ENCODE data around the gene SMAP2. TPM values are rescaled to one million over a fixed set of nuclear protein-coding genes. Genes with fewer than 3 reads are reported as not detected.

SMAP2 gene
- polyA plus RNA-seq, 3 donors, result 302 to 382 (median 359) TPM

- WGBS (ENCODE audit: insufficient coverage), result no CpG with 5 or more reads among the region's 2 CpGs
- Histone ChIP-seq H3K9ac (ENCODE audit: insufficient read depth, low read length, poor library complexity, severe bottlenecking) (no peak overlapping the region), H4K20me1 (ENCODE audit: insufficient read depth, low read length) (no peaks in the 10 kb centered on the region), H3K4me1 (ENCODE audit: control insufficient read depth in 1 of 2, insufficient read depth in 2 of 2, low read length in 2 of 2) (peaks cover 59 to 76% of the 10 kb centered on the region in 2 donors), H3K4me3 (replicated peaks in 1 of 3; ENCODE audit: low read depth in 2 of 3, low read length in 3 of 3) (peak overlapping the region in 1 of 3 experiments; percentile 55), H3K27me3 (ENCODE audit: control insufficient read depth in 2 of 2, insufficient read depth in 2 of 2, low read length in 2 of 2) (no peaks in the 10 kb centered on the region), H3K9me3 (replicated peaks in 1 of 2; ENCODE audit: control insufficient read depth in 1 of 2, insufficient read depth in 1 of 2, low read length in 2 of 2) (no peaks in the 10 kb centered on the region), H2AFZ (ENCODE audit: insufficient read depth, low read depth, low read length, poor library complexity, severe bottlenecking) (no peak overlapping the region), H3K36me3 (replicated peaks in 1 of 2; ENCODE audit: control insufficient read depth in 1 of 2, insufficient read depth in 2 of 2, low read length in 2 of 2) (peaks cover 2 to 12% of the 10 kb centered on the region in 2 donors), H3K4me2 (replicated peaks; ENCODE audit: extremely low read depth, low read length, poor library complexity, severe bottlenecking) (peak overlapping the region; percentile 15), H3K27ac (ENCODE audit: low read depth in 1 of 2, low read length in 2 of 2) (peak overlapping the region; percentile 46 to 89), H3K79me2 (ENCODE audit: insufficient read depth, low read length) (peaks cover 66% of the 10 kb centered on the region)
- H3K27me3 Mint-ChIP-seq (ENCODE audit: low read depth in 3 of 3), result no peaks in the 10 kb centered on the region
- intact Hi-C loops (cut with micrococcal nuclease), result no loop called here
- TF ChIP-seq CTCF (IDR thresholded peaks at IDR 0.05), result no peak
- H3K9me3 Mint-ChIP-seq, result peaks cover 0 to 3% (median 0%) of the 10 kb centered on the region in 7 donors
- H3K4me1 Mint-ChIP-seq, result peaks cover 69% of the 10 kb centered on the region
- H3K36me3 Mint-ChIP-seq, result peaks cover 19 to 51% of the 10 kb centered on the region in 2 donors
- no peak for DNase-seq
- H3K4me3 Mint-ChIP-seq, result peak overlapping the region in 1 of 2 donors; percentile 46
- H3K27ac Mint-ChIP-seq, result peak overlapping the region in 5 of 7 donors; percentile 30 to 92 (median 50)
These were observed 22.4 kb upstream of the SMAP2 start for GRCh38 chr1:40351124-40351523.

GRCh38 chr1:40352126-40352525, 21.4 kb upstream of the SMAP2 start:
- intact Hi-C loops (cut with micrococcal nuclease), result no loop called here
- no peaks in the 10 kb centered on the region for H3K27me3 ChIP-seq (ENCODE audit: control insufficient read depth in 2 of 2, insufficient read depth in 2 of 2, low read length in 2 of 2)
- H3K4me1 ChIP-seq (ENCODE audit: control insufficient read depth in 1 of 2, insufficient read depth in 2 of 2, low read length in 2 of 2), result peaks cover 64 to 79% of the 10 kb centered on the region in 2 donors
- WGBS (ENCODE audit: insufficient coverage), result 0% methylated on average over 1 of the region's 3 CpGs
- peaks cover 62% of the 10 kb centered on the region for H3K79me2 ChIP-seq (ENCODE audit: insufficient read depth, low read length)
- Mint-ChIP-seq H3K4me3 (peak overlapping the region in 1 of 2 donors; percentile 60), H3K4me1 (peaks cover 74% of the 10 kb centered on the region), H3K27ac (peak overlapping the region; percentile 65 to 89 (median 85)), H3K36me3 (peaks cover 19 to 51% of the 10 kb centered on the region in 2 donors), H3K27me3 (ENCODE audit: low read depth in 3 of 3) (no peaks in the 10 kb centered on the region), H3K9me3 (peaks cover 0 to 4% (median 0%) of the 10 kb centered on the region in 7 donors)
- H3K9me3 ChIP-seq (replicated peaks in 1 of 2; ENCODE audit: control insufficient read depth in 1 of 2, insufficient read depth in 1 of 2, low read length in 2 of 2), result no peaks in the 10 kb centered on the region
- DNase-seq, result peak; percentile 59 to 79 (median 68)
- H3K4me2 ChIP-seq (replicated peaks; ENCODE audit: extremely low read depth, low read length, poor library complexity, severe bottlenecking), result peak overlapping the region; percentile 48
- H3K9ac ChIP-seq (ENCODE audit: insufficient read depth, low read length, poor library complexity, severe bottlenecking), result peak overlapping the region; percentile 27
- H4K20me1 ChIP-seq (ENCODE audit: insufficient read depth, low read length), result no peaks in the 10 kb centered on the region
- no peak for TF ChIP-seq CTCF (IDR thresholded peaks at IDR 0.05)
- peak overlapping the region; percentile 82 to 89 for H3K27ac ChIP-seq (ENCODE audit: low read depth in 1 of 2, low read length in 2 of 2)
- peak overlapping the region in 1 of 3 experiments; percentile 55 for H3K4me3 ChIP-seq (replicated peaks in 1 of 3; ENCODE audit: low read depth in 2 of 3, low read length in 3 of 3)
- peaks cover 2 to 12% of the 10 kb centered on the region in 2 donors for H3K36me3 ChIP-seq (replicated peaks in 1 of 2; ENCODE audit: control insufficient read depth in 1 of 2, insufficient read depth in 2 of 2, low read length in 2 of 2)
- no peak overlapping the region for H2AFZ ChIP-seq (ENCODE audit: insufficient read depth, low read depth, low read length, poor library complexity, severe bottlenecking)

All from CD14-positive monocyte (primary cell).